ENCODE results near the gene SLIT2. TPM values are rescaled to one million over a fixed set of nuclear protein-coding genes. Genes with fewer than 3 reads are reported as not detected.

SLIT2 gene
- total RNA-seq, 3 donors from 2014 or later, result 0.11 TPM; not detected in 2

GRCh38 chr4:20276848-20277247 lies 25.1 kb downstream of the SLIT2 start:
- Mint-ChIP-seq H3K27me3 (ENCODE audit: low read depth) (no peaks in the 10 kb centered on the region), H3K36me3 (ENCODE audit: insufficient read depth) (no peaks in the 10 kb centered on the region), H3K4me1 (ENCODE audit: low read depth) (no peaks in the 10 kb centered on the region), H3K4me3 (no peak overlapping the region), H3K9me3 (no peaks in the 10 kb centered on the region)
- DNase-seq, result no peak
- ATAC-seq, result no peak

GRCh38 chr4:20278195-20278594 lies 26.5 kb downstream of the SLIT2 start:
- no peaks in the 10 kb centered on the region for H3K36me3 Mint-ChIP-seq (ENCODE audit: insufficient read depth)
- no peaks in the 10 kb centered on the region for H3K4me1 Mint-ChIP-seq (ENCODE audit: low read depth)

GRCh38 chr4:20279381-20279780 lies 27.7 kb downstream of the SLIT2 start:
- no peak for ATAC-seq
- no peaks in the 10 kb centered on the region for H3K4me1 Mint-ChIP-seq (ENCODE audit: low read depth)
- H3K27me3 Mint-ChIP-seq (ENCODE audit: low read depth), result no peaks in the 10 kb centered on the region
- no peaks in the 10 kb centered on the region for H3K36me3 Mint-ChIP-seq (ENCODE audit: insufficient read depth)
- H3K9me3 Mint-ChIP-seq, result no peaks in the 10 kb centered on the region
- H3K4me3 Mint-ChIP-seq, result no peak overlapping the region
- DNase-seq, result no peak

More at GRCh38 chr4:20278195-20278594, 26.5 kb downstream of the SLIT2 start:
- no peak for ATAC-seq
- H3K4me3 Mint-ChIP-seq, result no peak overlapping the region
- H3K27me3 Mint-ChIP-seq (ENCODE audit: low read depth), result no peaks in the 10 kb centered on the region
- DNase-seq, result no peak
- no peaks in the 10 kb centered on the region for H3K9me3 Mint-ChIP-seq

GRCh38 chr4:20281453-20281852 lies 29.7 kb downstream of the SLIT2 start:
- Mint-ChIP-seq H3K4me3 (no peak overlapping the region), H3K36me3 (ENCODE audit: insufficient read depth) (no peaks in the 10 kb centered on the region), H3K9me3 (no peaks in the 10 kb centered on the region), H3K4me1 (ENCODE audit: low read depth) (no peaks in the 10 kb centered on the region), H3K27me3 (ENCODE audit: low read depth) (no peaks in the 10 kb centered on the region)
- no peak for ATAC-seq
- no peak for DNase-seq

- no peak for DNase-seq
- H3K27me3 Mint-ChIP-seq (ENCODE audit: low read depth), result no peaks in the 10 kb centered on the region
- no peak overlapping the region for H3K4me3 Mint-ChIP-seq
- ATAC-seq, result no peak
- H3K9me3 Mint-ChIP-seq, result no peaks in the 10 kb centered on the region
- no peaks in the 10 kb centered on the region for H3K36me3 Mint-ChIP-seq (ENCODE audit: insufficient read depth)
- no peaks in the 10 kb centered on the region for H3K4me1 Mint-ChIP-seq (ENCODE audit: low read depth)
Measured at GRCh38 chr4:20283039-20283438, 31.3 kb downstream of the SLIT2 start.

- ATAC-seq, result no peak
- no peaks in the 10 kb centered on the region for H3K9me3 Mint-ChIP-seq
- H3K4me3 Mint-ChIP-seq, result no peak overlapping the region
- no peaks in the 10 kb centered on the region for H3K36me3 Mint-ChIP-seq (ENCODE audit: insufficient read depth)
- H3K27me3 Mint-ChIP-seq (ENCODE audit: low read depth), result no peaks in the 10 kb centered on the region
- no peaks in the 10 kb centered on the region for H3K4me1 Mint-ChIP-seq (ENCODE audit: low read depth)
- no peak for DNase-seq
Measured at GRCh38 chr4:20284990-20285389, 33.3 kb downstream of the SLIT2 start.

- H3K27me3 Mint-ChIP-seq (ENCODE audit: low read depth), result no peaks in the 10 kb centered on the region
- no peaks in the 10 kb centered on the region for H3K9me3 Mint-ChIP-seq
- no peaks in the 10 kb centered on the region for H3K36me3 Mint-ChIP-seq (ENCODE audit: insufficient read depth)
- H3K4me1 Mint-ChIP-seq (ENCODE audit: low read depth), result no peaks in the 10 kb centered on the region
- ATAC-seq, result no peak
- no peak overlapping the region for H3K4me3 Mint-ChIP-seq
- no peak for DNase-seq
Measured at GRCh38 chr4:20287246-20287645, 35.5 kb downstream of the SLIT2 start.

- Mint-ChIP-seq H3K4me3 (no peak overlapping the region), H3K9me3 (no peaks in the 10 kb centered on the region), H3K4me1 (ENCODE audit: low read depth) (no peaks in the 10 kb centered on the region), H3K27me3 (ENCODE audit: low read depth) (no peaks in the 10 kb centered on the region), H3K36me3 (ENCODE audit: insufficient read depth) (no peaks in the 10 kb centered on the region)
- DNase-seq (no peak), ATAC-seq (no peak)
Measured at GRCh38 chr4:20288047-20288650, 36.4 kb downstream of the SLIT2 start.

GRCh38 chr4:20288846-20289512 lies 37.3 kb downstream of the SLIT2 start:
- no peak for ATAC-seq

GRCh38 chr4:20289782-20290181 lies 38.1 kb downstream of the SLIT2 start:
- H3K9me3 Mint-ChIP-seq, result no peaks in the 10 kb centered on the region
- ATAC-seq (no peak), DNase-seq (no peak)
- no peaks in the 10 kb centered on the region for H3K27me3 Mint-ChIP-seq (ENCODE audit: low read depth)
- H3K4me1 Mint-ChIP-seq (ENCODE audit: low read depth), result no peaks in the 10 kb centered on the region
- no peak overlapping the region for H3K4me3 Mint-ChIP-seq
- no peaks in the 10 kb centered on the region for H3K36me3 Mint-ChIP-seq (ENCODE audit: insufficient read depth)

More at GRCh38 chr4:20288846-20289512, 37.3 kb downstream of the SLIT2 start:
- DNase-seq, result no peak
- no peaks in the 10 kb centered on the region for H3K4me1 Mint-ChIP-seq (ENCODE audit: low read depth)
- H3K36me3 Mint-ChIP-seq (ENCODE audit: insufficient read depth), result no peaks in the 10 kb centered on the region
- H3K27me3 Mint-ChIP-seq (ENCODE audit: low read depth), result no peaks in the 10 kb centered on the region
- H3K9me3 Mint-ChIP-seq, result no peaks in the 10 kb centered on the region
- no peak overlapping the region for H3K4me3 Mint-ChIP-seq

GRCh38 chr4:20292739-20293138 lies 41.0 kb downstream of the SLIT2 start:
- ATAC-seq (no peak), DNase-seq (no peak)
- Mint-ChIP-seq H3K36me3 (ENCODE audit: insufficient read depth) (no peaks in the 10 kb centered on the region), H3K9me3 (no peaks in the 10 kb centered on the region), H3K4me3 (no peak overlapping the region), H3K27me3 (ENCODE audit: low read depth) (no peaks in the 10 kb centered on the region), H3K4me1 (ENCODE audit: low read depth) (no peaks in the 10 kb centered on the region)

GRCh38 chr4:20297261-20297660 lies 45.6 kb downstream of the SLIT2 start:
- no peaks in the 10 kb centered on the region for H3K4me1 Mint-ChIP-seq (ENCODE audit: low read depth)
- DNase-seq, result no peak
- ATAC-seq, result no peak
- no peaks in the 10 kb centered on the region for H3K27me3 Mint-ChIP-seq (ENCODE audit: low read depth)
- H3K9me3 Mint-ChIP-seq, result no peaks in the 10 kb centered on the region
- H3K4me3 Mint-ChIP-seq, result no peak overlapping the region
- H3K36me3 Mint-ChIP-seq (ENCODE audit: insufficient read depth), result no peaks in the 10 kb centered on the region

GRCh38 chr4:20297783-20298182 lies 46.1 kb downstream of the SLIT2 start:
- no peaks in the 10 kb centered on the region for H3K9me3 Mint-ChIP-seq
- H3K4me1 Mint-ChIP-seq (ENCODE audit: low read depth), result no peaks in the 10 kb centered on the region
- H3K36me3 Mint-ChIP-seq (ENCODE audit: insufficient read depth), result no peaks in the 10 kb centered on the region
- no peak overlapping the region for H3K4me3 Mint-ChIP-seq
- no peaks in the 10 kb centered on the region for H3K27me3 Mint-ChIP-seq (ENCODE audit: low read depth)
- no peak for ATAC-seq
- DNase-seq, result no peak

- Mint-ChIP-seq H3K36me3 (ENCODE audit: insufficient read depth) (no peaks in the 10 kb centered on the region), H3K4me1 (ENCODE audit: low read depth) (no peaks in the 10 kb centered on the region), H3K4me3 (no peak overlapping the region), H3K9me3 (no peaks in the 10 kb centered on the region), H3K27me3 (ENCODE audit: low read depth) (no peaks in the 10 kb centered on the region)
- no peak for DNase-seq
- no peak for ATAC-seq
Measured at GRCh38 chr4:20298455-20298854, 46.8 kb downstream of the SLIT2 start.

- DNase-seq (no peak), ATAC-seq (no peak)
- Mint-ChIP-seq H3K4me1 (ENCODE audit: low read depth) (no peaks in the 10 kb centered on the region), H3K36me3 (ENCODE audit: insufficient read depth) (no peaks in the 10 kb centered on the region), H3K4me3 (no peak overlapping the region), H3K9me3 (no peaks in the 10 kb centered on the region), H3K27me3 (ENCODE audit: low read depth) (no peaks in the 10 kb centered on the region)
Measured at GRCh38 chr4:20298986-20299385, 47.3 kb downstream of the SLIT2 start.
